GM18858 (cell line): ENCODE data around the gene SMIM1.
"Not testable (repeated sequence)": the region's sequence is repeated elsewhere in the genome, so short reads cannot be mapped to it uniquely, and the experiment has no call there.

Source experiments
- ATAC-seq: cut with Tn5 transposase; IDR thresholded peaks from one replicate; pipeline ENCODE4 v1.9.1; 2021; ENCODE audit not compliant: unreplicated experiment

SMIM1 gene

GRCh38 chr1:3789421-3790300, 17.1 kb downstream of the SMIM1 start:
- no peak for ATAC-seq

GRCh38 chr1:3790500-3790923, 18.0 kb downstream of the SMIM1 start:
- no peak for ATAC-seq

- ATAC-seq = no peak
Observed at GRCh38 chr1:3790952-3791351, 18.4 kb downstream of the SMIM1 start.

- peak; percentile 13 for ATAC-seq
Observed at GRCh38 chr1:3795453-3796214, 23.1 kb downstream of the SMIM1 start.

- ATAC-seq = peak; percentile 88
Observed at GRCh38 chr1:3796215-3797061, 23.9 kb downstream of the SMIM1 start, which contains the start of gene LRRC47. Gene LRRC47, minus strand, starts transcription at chr1:3796498. Its CDS starts 22 bp downstream, at chr1:3796476.

- ATAC-seq = no peak
Observed at GRCh38 chr1:3799976-3800685, 27.6 kb downstream of the SMIM1 start.

GRCh38 chr1:3800795-3801194, 28.2 kb downstream of the SMIM1 start:
- not testable (repeated sequence) for ATAC-seq

- ATAC-seq = no peak
Observed at GRCh38 chr1:3803905-3804626, 31.5 kb downstream of the SMIM1 start.

- ATAC-seq = not testable (repeated sequence)
Observed at GRCh38 chr1:3804627-3804944, 32.0 kb downstream of the SMIM1 start.

GRCh38 chr1:3805038-3805437, 32.5 kb downstream of the SMIM1 start:
- ATAC-seq = no peak

GRCh38 chr1:3807769-3808168, 35.2 kb downstream of the SMIM1 start:
- no peak for ATAC-seq

- ATAC-seq = no peak
Observed at GRCh38 chr1:3809680-3810079, 37.1 kb downstream of the SMIM1 start.

GRCh38 chr1:3810149-3810761, 37.7 kb downstream of the SMIM1 start:
- ATAC-seq = not testable (repeated sequence)

- ATAC-seq = no peak
Observed at GRCh38 chr1:3811595-3811911, 39.0 kb downstream of the SMIM1 start.

- ATAC-seq = no peak
Observed at GRCh38 chr1:3814065-3814464, 41.5 kb downstream of the SMIM1 start.

GRCh38 chr1:3814771-3815561, 42.4 kb downstream of the SMIM1 start:
- ATAC-seq = no peak

- no peak for ATAC-seq
Observed at GRCh38 chr1:3816331-3817137, 44.0 kb downstream of the SMIM1 start.

- ATAC-seq = no peak
Observed at GRCh38 chr1:3817138-3817740, 44.7 kb downstream of the SMIM1 start.
